Middle frontal gyrus (tissue), 1 donor: Measurements from ENCODE around the gene AGAP1.
"Not testable (repeated sequence)": the region's sequence is repeated elsewhere in the genome, so short reads cannot be mapped to it uniquely, and the experiment has no call there.

Source experiments
- DNase-seq: peaks from one replicate; pipeline ENCODE4 v3.0.0-alpha.2; 2015; ENCODE audit warnings: low spot score; ENCODE audit errors: extremely low spot score

Gene AGAP1

DNA sequence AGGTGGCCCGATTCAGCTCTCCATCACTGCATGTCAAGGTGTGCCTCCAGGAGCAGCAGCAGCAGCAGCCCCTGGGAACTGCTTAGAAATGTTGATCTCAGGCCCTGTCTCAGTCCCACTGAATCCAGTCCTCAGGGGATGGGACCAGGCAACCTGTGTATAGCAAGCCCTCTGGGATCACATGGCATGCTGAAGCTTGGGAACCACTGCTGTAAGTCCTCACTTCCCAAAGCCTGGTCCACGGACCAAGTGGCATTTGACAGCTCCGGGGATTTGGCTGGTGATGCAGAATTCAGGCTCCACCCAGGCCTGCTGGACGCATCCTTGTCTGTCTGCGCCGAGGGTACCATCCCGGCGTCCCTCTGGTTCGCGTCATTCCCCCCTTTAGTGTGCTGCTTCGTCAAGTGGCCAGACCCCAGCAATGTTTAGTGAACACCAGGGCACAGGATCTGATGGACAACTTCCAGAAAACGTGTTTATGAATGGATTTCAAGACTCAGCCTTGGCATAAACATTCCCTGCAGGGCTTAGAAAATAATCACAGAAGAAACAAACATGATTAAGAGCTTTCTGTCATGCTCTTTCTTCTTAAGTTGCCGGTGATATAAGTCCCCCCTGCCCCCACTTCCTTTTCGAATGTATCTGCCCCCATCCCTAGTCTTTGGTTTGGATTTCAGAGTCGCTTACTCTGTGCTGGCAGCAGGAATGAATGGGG is 440.4 kb downstream of the AGAP1 start:
- no peak for DNase-seq

DNA sequence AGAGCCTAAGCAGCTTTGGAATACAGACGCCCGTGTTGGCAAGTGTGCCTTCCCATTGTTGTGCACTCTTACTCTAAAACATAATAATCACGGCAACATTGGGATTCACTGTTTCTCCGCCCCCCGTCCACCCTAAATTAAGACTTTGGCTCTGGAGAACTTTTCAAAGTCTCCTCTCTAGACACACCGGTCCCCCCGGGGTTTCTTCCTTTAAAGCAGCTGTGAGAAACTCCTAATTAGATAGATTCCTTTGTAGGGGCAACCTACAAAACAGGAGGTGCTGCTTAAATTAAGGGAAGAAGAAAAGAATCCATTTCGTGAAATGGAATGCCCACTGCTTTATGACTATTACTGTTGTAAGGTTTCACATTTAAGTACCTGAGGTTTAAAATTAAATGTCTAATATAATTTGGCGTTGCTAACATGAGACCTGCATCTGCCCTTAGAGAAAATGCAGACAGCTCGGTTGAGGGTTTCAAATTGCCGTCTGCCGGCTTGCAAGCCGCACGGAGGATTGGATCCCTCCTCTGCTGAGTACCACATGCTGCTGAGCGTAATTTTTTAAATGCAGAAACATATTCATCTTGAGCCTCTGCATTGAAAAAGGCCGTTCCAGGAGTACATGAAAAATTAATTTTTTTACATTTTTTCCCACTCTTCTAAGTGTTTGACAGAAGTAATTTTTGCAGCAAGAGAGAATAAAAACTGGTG is 441.1 kb downstream of the AGAP1 start:
- DNase-seq = no peak

DNA sequence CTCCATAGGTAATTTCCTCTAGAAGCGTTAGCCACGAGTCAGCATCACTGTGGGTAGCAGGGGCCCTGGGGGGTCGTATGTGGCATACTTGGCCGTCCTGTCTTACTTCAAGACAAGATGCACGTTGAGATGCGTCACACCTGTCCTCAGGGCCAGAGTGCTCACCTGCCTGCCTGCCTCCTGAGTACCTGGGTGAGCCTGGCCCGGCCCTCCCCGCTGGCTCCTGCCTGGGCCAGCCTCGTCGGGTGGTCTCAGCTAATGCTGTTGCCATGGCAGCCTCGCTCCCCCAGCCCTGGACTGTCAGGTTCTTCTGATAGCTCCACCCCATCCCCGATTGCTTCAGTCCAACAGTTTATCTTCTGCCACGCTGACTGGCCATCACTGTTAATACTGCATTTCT is 441.9 kb downstream of the AGAP1 start:
- no peak for DNase-seq

DNA sequence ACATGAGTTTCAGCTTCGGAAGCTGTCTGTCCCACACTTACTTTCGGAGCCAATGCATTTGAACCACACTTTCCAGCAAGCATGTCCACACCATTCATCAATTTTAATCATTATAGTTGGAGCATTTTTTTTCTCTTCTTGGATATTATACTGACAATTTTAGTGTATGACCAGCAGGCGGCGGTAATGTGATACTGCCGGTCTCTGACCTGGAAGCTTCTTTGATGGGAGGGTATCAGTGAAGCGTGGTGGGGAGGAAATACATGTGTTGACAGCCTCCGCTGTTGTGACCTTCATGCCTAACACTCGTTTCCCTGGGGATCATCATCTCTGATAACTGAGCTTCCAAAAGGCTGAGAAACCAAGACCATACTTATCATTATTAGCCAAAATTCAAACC is 442.6 kb downstream of the AGAP1 start:
- DNase-seq = no peak

DNA sequence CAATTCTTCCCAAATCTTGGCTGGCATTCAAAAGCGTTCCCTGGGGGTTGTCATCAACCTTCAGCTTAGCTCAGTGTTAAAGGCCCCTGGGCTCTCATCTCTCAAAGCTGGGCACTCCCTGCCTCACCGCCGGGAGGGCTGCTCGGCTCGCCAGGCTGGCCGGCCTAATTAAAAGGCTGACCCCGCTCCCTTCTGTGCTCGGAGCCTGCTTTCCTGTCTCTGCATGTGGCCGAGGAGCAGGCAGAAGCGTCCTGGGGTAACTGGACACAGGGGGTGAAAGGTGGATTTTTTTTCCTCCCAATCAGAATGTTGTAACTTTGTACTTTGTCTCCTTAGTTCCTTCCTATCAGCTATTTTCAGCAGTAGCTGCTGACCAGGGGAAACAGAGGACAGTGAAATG is 443.2 kb downstream of the AGAP1 start:
- no peak for DNase-seq

DNA sequence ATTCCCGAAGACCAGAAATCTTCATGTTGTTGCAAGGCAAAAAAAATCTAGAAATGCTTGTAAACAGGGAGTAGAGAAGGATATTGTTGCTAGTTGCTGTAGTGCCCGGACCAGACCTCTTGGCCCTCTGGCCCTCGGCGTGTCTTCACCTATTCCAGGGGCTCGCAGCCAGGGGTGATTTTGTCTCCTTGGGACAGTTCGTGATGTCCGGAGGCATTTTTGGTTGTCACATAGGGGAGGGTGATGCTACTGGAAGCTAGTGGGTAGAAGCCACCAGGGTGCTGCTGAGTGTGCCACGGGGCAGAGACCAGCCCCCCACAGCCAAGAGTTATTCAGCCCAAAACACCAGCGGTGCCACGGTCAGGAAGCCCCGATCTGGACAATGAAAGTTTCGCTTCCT is 443.7 kb downstream of the AGAP1 start:
- DNase-seq = no peak

DNA sequence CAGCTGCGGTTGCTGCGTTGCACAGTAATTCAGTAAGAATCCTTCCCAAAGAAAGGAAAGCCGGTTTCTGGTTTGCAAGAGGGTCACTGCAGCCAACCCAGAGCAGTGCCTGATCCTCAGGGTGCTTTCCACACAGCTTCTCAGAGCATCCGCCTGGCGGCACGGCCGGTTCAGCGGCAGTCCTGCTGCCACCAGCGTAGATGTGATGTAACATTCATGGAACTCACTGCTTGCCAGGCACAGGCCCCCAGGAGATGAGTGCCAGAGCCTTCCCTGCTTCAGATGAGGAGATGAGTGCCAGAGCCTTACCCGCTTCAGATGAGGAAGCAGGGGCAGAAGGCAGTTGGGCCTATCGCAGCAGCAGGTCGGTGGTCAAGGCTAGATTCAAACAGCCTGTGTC is 444.1 kb downstream of the AGAP1 start:
- no peak for DNase-seq

DNA sequence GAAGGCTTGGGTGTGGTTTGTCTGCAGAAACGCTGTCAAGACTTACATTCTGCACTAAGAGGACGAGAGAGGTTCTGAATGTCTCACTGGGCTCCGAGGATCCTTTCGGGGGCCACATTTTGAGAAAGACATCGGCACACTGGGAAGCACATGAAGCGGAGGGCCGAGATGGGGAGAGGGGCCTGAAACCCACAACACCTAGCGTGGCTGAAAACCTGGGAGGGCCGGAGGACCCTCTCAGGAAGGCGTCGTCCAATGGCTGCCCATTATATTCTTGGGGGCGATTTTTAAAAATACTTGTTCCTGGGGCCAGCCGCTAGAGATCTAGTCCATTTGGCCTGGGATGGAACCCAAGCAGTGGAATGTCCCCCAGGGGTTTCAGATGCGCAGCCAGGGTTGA is 444.8 kb downstream of the AGAP1 start:
- no peak for DNase-seq

DNA sequence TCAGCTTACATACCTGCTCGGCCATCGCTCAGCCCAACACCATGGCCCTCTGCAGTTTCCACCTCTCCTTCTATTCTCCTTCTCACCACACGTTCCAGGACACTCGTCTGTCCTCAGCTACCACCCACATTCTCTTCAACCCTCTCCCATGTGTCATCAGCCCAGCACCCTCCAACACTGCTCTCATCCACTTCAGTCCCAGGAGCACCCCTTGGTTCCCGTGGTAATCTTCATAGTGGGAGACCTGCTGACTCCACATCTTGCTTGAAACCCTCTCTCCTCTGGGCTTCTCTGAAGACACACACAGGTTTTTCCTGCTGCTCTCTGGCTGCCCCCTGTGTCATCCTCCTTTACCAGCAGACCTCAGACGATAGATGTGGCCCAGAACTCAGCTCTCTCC is 445.6 kb downstream of the AGAP1 start:
- DNase-seq = no peak

DNA sequence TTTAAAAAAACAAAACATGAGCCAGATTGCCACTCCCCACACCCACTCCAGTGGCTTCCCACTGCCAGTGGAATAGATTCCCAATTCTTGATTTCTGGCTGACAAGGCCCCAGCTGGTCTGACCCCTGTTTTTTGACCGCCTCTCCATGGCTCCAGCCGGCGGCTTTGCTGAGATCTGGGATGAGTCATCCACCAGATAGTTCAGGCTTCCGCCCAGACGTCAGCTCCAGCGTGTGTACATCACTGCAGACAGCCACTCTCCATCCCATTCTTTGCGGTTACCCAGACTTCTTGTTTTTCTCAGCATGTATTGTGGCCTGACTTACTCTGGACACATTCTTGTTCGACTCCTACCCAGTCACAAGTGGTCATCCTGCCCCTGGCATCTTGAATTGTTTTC is 446.5 kb downstream of the AGAP1 start:
- DNase-seq = peak; percentile 26

DNA sequence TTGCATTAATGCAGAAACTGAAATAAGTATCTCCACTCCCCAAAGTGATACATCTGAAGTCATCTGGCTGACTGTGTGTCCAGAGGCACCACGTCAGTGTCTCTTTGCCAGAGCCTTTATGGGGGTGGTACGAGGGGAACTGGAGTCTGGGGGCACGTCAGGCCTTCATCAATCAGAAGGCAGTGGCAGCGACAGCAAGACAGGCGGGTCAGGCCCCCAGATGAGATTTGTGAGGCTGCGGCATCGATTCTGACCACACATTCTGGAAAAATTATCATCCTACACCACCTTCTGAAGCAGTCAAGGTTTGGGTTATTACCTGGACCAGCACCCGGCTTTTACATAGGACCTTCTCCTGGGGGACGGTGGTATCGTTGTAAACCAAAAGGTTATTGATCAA is 450.7 kb downstream of the AGAP1 start:
- DNase-seq = no peak

DNA sequence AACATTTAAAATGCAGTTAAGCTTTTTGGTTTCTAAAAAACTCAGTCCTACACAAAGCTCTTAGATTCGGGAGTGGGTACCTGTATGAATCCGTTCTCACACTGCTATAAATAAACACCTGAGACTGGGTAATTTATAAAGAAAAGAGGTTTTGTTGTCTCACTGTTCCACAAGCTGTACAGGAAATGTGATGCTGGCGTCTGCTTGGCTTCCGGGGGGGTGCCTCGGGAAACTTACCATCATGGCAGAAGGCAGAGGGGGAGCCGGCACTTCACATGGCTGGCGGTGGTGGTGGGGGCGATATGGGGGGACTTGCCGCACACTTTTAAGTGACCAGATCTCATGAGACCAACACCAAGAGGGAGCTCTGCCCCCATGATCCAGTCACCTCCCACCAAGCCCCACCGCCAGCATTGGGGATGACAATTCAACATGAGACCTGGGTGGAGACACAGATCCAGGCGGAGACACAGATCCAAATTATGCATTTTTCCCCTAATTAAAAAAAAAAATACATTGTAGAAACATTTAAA is 451.8 kb downstream of the AGAP1 start:
- no peak for DNase-seq

DNA sequence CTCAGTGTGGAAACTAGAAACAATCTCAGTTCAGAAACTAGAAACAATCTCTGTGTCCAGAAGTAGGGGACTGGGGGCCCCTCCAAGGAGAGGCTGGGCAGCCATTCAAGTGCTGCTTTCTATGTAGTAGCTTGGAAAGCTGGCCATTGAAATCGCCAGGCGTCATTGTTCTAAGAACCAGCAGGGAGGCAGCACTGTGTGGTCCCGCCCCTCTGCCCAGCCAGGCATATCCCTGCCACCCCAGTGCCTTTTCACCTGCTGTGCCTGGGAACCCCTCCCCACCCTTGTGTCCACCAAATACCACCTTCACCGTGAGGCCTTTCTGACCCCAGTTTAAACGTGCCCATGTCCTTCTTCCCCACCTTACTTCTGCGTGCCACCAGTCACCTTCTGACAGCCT is 452.7 kb downstream of the AGAP1 start:
- no peak for DNase-seq

DNA sequence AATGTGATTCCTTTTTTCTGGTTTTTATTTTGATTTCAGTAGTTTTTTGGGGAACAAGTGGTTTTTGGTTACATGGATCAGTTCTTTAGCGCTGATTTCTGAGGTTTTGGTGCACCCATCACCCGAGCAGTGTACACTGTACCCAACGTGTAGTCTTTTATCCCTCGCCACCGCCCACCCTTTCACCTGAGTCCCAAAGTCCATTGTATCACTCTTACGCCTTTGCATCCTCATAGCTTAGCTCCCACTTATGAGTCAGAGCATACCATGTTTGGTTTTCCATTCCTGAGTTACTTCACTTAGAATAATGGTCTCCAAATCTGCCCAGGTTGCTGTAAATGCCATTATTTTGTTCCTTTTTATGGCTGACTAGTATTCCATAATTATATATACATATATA is 453.2 kb downstream of the AGAP1 start:
- DNase-seq = not testable (repeated sequence)

DNA sequence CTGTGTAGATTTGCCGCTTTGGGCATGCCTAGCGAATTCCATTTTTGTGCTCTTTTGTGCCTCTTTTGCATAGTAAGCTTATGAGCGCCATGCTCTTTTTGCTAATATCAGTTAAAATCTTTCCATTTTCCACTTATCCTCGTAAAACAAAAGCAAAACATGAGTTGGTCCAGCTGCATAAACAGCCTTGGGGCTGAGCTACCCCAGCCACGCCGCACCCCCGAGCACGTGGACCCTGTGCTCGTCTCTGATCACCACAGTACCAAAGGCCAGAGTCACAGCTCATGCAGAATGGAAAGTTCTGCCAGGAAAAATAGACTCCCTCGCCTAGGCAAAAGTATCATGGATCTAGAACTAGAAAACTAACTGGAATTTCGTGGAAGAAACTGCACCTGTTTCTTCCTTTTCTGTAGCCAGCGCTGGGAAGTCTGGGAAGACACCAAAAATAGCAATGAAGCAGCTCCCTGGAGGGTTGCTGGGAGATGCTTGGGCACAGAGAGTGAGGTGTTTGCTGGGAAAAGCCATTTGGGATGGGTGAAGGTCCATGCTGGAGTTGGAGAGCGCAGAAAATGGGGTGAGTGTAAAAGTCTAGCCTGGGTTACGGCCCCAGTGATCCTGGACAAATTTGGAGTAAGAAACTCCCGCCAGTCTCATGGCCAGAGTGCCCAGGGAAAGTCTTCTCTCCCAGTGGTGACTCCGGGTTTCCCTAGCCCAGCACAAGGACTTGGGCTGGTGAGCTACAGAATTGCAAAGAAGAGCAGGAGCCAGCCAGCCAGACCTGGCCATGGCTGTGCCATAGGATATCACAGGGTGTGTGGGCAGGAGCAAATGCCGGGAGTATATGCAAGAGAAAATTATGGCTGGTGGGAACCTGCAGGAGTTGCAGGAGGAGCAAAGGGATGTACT is 456.0 kb downstream of the AGAP1 start:
- DNase-seq = no peak

DNA sequence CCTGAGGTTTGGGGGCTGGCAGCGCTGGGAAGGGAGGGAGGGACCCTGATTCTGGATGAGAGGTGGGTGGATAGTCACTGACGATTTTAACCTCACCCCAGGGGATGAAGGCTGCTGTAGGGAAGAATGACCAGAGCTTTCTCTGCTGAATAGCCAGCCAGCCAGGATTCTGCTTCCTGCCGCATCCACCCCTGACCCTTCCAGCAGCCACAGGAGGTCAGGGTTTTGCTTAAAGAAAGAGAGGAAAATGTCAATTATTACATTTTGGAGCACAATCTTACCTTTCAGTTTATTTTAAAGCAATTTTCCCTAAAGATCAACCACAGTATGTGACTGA is 456.6 kb downstream of the AGAP1 start:
- DNase-seq = no peak

DNA sequence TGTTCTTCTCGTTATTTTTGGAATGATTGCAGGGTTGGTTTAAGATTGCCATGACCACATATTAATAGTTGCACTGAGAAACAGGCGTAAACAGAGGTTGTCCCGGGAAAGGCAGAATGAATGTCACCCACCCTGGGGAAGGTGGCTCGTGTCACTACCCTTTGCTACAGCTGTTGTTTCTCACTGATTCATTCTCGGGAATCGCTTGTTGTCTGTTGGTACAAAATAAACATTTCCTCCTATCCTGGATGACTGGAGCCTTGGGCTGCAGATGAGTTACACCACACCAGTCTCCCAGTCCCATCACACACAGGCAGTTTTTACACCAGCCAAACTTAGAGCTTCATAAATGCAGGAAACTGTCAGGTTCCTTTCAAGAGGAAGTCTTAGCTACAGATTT is 457.6 kb downstream of the AGAP1 start:
- DNase-seq = no peak

DNA sequence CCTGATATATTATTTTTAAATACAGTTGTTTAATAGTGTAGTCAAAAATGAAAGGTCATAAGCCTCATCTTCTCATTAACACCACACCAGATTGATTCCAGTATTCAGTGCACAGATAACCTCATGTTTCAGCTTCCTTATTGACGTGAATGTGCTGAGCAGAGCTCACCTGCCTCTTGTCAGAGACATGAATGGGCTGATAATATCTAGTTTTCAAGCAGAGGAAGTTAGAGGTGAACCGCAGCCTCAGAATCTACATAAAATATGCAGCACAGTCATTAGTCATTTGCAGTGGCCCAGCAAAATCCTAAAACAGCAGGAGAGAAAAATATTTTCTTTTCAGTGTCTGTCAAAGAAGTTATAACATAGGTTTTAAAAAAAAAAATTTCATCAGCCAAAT is 458.1 kb downstream of the AGAP1 start:
- no peak for DNase-seq

DNA sequence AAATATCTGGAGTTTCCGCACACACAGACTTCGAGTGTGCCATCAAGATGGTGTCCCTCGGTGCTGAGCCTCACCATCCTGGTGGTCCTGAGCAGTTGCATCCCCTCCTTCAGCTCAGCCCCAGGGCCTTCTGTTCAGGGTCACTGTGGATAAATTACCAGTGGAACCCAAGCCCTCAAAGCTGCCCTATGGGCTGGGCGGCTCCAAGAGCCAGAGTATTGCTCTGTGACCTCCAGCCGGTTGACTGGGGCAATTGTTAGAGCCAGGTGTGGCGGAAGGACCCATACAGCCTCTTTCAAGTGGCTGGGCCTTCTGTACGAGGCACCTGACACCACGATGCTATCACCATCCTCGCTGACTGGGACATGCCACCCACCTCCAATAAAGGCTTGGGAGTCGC is 458.9 kb downstream of the AGAP1 start:
- DNase-seq = no peak

DNA sequence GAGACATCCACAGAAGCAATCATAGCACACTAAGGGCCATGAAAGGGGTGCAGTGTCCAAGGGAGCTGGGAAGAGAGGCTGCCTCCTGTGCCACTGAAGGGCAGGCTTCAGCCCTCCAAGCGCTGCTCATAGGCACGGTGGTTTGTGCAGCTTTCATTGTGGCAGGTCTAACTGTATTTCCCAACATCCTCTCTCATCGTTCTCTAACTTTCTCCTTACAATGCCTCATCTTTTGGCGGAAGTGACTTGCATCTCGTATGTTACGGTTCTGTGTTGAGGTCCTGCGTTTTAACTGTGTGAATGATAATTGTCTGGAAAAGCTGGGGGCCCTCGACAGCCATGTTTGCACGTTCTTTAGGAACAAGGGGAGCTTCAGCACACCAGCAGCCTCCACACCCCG is 460.4 kb downstream of the AGAP1 start:
- no peak for DNase-seq

DNA sequence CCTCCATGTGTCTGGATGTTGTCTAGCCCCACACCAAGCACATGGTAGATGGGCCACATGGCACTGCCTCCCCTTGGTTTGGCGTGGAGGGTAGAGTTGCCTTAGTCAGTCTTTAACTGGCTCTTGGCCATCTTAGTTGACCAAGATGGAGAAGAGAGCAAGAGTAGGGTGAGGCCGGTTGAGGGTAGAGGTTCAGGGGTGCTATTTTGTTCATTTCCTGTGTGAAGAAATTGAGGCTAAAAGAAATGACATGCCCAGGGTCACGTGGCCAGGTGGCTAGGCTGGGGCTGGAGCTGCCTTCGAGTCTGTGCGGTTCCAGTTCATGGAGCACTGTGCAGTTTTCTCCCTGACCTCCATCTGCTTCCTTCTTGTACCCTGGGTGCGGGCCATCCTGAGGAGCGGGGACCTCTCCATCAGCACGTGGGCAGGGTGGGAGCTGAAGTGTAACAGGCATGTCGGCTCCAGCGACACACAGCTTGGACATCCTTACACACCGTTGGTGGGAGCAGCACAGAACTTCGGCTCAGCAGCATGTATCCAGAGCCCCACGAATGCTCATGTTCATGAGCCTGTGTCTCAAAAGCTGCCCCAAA is 461.1 kb downstream of the AGAP1 start:
- no peak for DNase-seq

DNA sequence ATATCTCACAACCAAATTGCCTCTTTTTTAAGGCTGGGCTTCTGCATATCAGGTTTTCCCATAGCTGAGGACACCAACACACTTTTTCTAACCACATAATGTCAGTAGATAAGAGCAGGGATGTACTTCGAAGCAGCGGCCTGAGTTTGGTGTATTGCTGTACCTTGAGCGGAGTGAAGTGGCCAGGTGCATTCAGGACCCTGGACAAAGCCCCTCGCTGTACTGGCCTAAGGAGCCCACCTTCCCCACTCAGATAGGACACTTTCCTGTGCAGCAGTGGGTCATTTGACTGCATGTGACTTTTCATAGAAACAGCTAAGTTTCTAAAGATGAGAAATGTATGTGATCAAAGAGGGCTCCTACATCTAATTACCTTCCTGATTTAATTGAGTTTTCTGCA is 461.8 kb downstream of the AGAP1 start:
- DNase-seq = no peak
